ENCODE data around the gene NTNG1. TPM values are rescaled to one million over a fixed set of nuclear protein-coding genes. Genes with fewer than 3 reads are reported as not detected.

The NTNG1 gene
- total RNA-seq, 1 experiment from 2014 or later, result 0.41 TPM

GRCh38 chr1:107243461-107243860 is 102.6 kb downstream of the NTNG1 start:
- in situ Hi-C loops (cut with HindIII; ENCODE audit: low pct_unique_long_range_greater_than_20kb, low sequenced_read_pairs), result no loop called here

GRCh38 chr1:107244709-107245500 is 104.1 kb downstream of the NTNG1 start:
- no peak for DNase-seq (ENCODE audit: low read depth)
- in situ Hi-C loops (cut with HindIII; ENCODE audit: low pct_unique_long_range_greater_than_20kb, low sequenced_read_pairs), result no loop called here

More at GRCh38 chr1:107243461-107243860, 102.6 kb downstream of the NTNG1 start:
- DNase-seq (ENCODE audit: low read depth), result no peak

- in situ Hi-C loops (cut with HindIII; ENCODE audit: low pct_unique_long_range_greater_than_20kb, low sequenced_read_pairs), result no loop called here
- DNase-seq (ENCODE audit: low read depth), result no peak
Measured at GRCh38 chr1:107246775-107247345, 106.0 kb downstream of the NTNG1 start.

- in situ Hi-C loops (cut with HindIII; ENCODE audit: low pct_unique_long_range_greater_than_20kb, low sequenced_read_pairs), result no loop called here
Measured at GRCh38 chr1:107247679-107248078, 106.8 kb downstream of the NTNG1 start.

GRCh38 chr1:107250169-107250568 is 109.3 kb downstream of the NTNG1 start:
- in situ Hi-C loops (cut with HindIII; ENCODE audit: low pct_unique_long_range_greater_than_20kb, low sequenced_read_pairs), result no loop called here
- DNase-seq (ENCODE audit: low read depth), result no peak

More at GRCh38 chr1:107247679-107248078, 106.8 kb downstream of the NTNG1 start:
- DNase-seq (ENCODE audit: low read depth), result no peak

GRCh38 chr1:107251083-107251482 is 110.2 kb downstream of the NTNG1 start:
- no peak for DNase-seq (ENCODE audit: low read depth)
- in situ Hi-C loops (cut with HindIII; ENCODE audit: low pct_unique_long_range_greater_than_20kb, low sequenced_read_pairs), result no loop called here

GRCh38 chr1:107251839-107252238 is 111.0 kb downstream of the NTNG1 start:
- in situ Hi-C loops (cut with HindIII; ENCODE audit: low pct_unique_long_range_greater_than_20kb, low sequenced_read_pairs), result no loop called here
- no peak for DNase-seq (ENCODE audit: low read depth)

- DNase-seq (ENCODE audit: low read depth), result no peak
- in situ Hi-C loops (cut with HindIII; ENCODE audit: low pct_unique_long_range_greater_than_20kb, low sequenced_read_pairs), result no loop called here
Measured at GRCh38 chr1:107252271-107252670, 111.4 kb downstream of the NTNG1 start.

- no peak for DNase-seq (ENCODE audit: low read depth)
Measured at GRCh38 chr1:107254306-107254705, 113.5 kb downstream of the NTNG1 start.

GRCh38 chr1:107255469-107255868 is 114.6 kb downstream of the NTNG1 start:
- no peak for DNase-seq (ENCODE audit: low read depth)
- in situ Hi-C loops (cut with HindIII; ENCODE audit: low pct_unique_long_range_greater_than_20kb, low sequenced_read_pairs), result no loop called here

More at GRCh38 chr1:107254306-107254705, 113.5 kb downstream of the NTNG1 start:
- in situ Hi-C loops (cut with HindIII; ENCODE audit: low pct_unique_long_range_greater_than_20kb, low sequenced_read_pairs), result no loop called here

GRCh38 chr1:107262467-107263286 is 121.8 kb downstream of the NTNG1 start:
- DNase-seq (ENCODE audit: low read depth), result no peak
- in situ Hi-C loops (cut with HindIII; ENCODE audit: low pct_unique_long_range_greater_than_20kb, low sequenced_read_pairs), result no loop called here

GRCh38 chr1:107263291-107263915 is 122.6 kb downstream of the NTNG1 start:
- DNase-seq (ENCODE audit: low read depth), result no peak
- in situ Hi-C loops (cut with HindIII; ENCODE audit: low pct_unique_long_range_greater_than_20kb, low sequenced_read_pairs), result no loop called here

- no peak for DNase-seq (ENCODE audit: low read depth)
- in situ Hi-C loops (cut with HindIII; ENCODE audit: low pct_unique_long_range_greater_than_20kb, low sequenced_read_pairs), result no loop called here
Measured at GRCh38 chr1:107264007-107264406, 123.2 kb downstream of the NTNG1 start.

- in situ Hi-C loops (cut with HindIII; ENCODE audit: low pct_unique_long_range_greater_than_20kb, low sequenced_read_pairs), result no loop called here
- no peak for DNase-seq (ENCODE audit: low read depth)
Measured at GRCh38 chr1:107264561-107264960, 123.7 kb downstream of the NTNG1 start.

GRCh38 chr1:107267489-107267888 is 126.7 kb downstream of the NTNG1 start:
- in situ Hi-C loops (cut with HindIII; ENCODE audit: low pct_unique_long_range_greater_than_20kb, low sequenced_read_pairs), result no loop called here
- no peak for DNase-seq (ENCODE audit: low read depth)

GRCh38 chr1:107272321-107272720 is 131.5 kb downstream of the NTNG1 start:
- DNase-seq (ENCODE audit: low read depth), result no peak
- in situ Hi-C loops (cut with HindIII; ENCODE audit: low pct_unique_long_range_greater_than_20kb, low sequenced_read_pairs), result no loop called here

GRCh38 chr1:107273515-107273914 is 132.7 kb downstream of the NTNG1 start:
- in situ Hi-C loops (cut with HindIII; ENCODE audit: low pct_unique_long_range_greater_than_20kb, low sequenced_read_pairs), result no loop called here
- no peak for DNase-seq (ENCODE audit: low read depth)

GRCh38 chr1:107274227-107274626 is 133.4 kb downstream of the NTNG1 start:
- no peak for DNase-seq (ENCODE audit: low read depth)
- in situ Hi-C loops (cut with HindIII; ENCODE audit: low pct_unique_long_range_greater_than_20kb, low sequenced_read_pairs), result no loop called here

- no peak for DNase-seq (ENCODE audit: low read depth)
- in situ Hi-C loops (cut with HindIII; ENCODE audit: low pct_unique_long_range_greater_than_20kb, low sequenced_read_pairs), result no loop called here
Measured at GRCh38 chr1:107276247-107276646, 135.4 kb downstream of the NTNG1 start.
